Stomach smooth muscle (tissue), 2 donors: ENCODE data around the gene CAMKV.
"Not testable (repeated sequence)": the region's sequence is repeated elsewhere in the genome, so short reads cannot be mapped to it uniquely, and the experiment has no call there.

Experiments
- H3K27ac ChIP-seq: one replicate; pipeline ENCODE4 v1.7.0; 2013; ENCODE audit warnings: mild to moderate bottlenecking, low read length, inconsistent platforms
- H3K27me3 ChIP-seq, 2 donors: one replicate each; pipeline ENCODE4 v1.7.0; 2013; ENCODE audit warnings: low read length in 2 of 2; ENCODE audit not compliant: insufficient read depth in 2 of 2, control insufficient read depth in 1 of 2
- H3K36me3 ChIP-seq, 2 donors: one replicate each; pipeline ENCODE4 v1.7.0; 2013; ENCODE audit warnings: low read length in 2 of 2; ENCODE audit not compliant: control insufficient read depth in 2 of 2, insufficient read depth in 2 of 2
- H3K4me1 ChIP-seq: one replicate; pipeline ENCODE4 v1.7.0; 2013; ENCODE audit warnings: low read length; ENCODE audit not compliant: control insufficient read depth, insufficient read depth
- H3K4me3 ChIP-seq, 2 donors: one replicate each; pipeline ENCODE4 v1.7.0; 2013; ENCODE audit warnings: low read length in 2 of 2
- H3K9ac ChIP-seq, 2 donors: one replicate each; pipeline ENCODE4 v1.7.0; 2013; ENCODE audit warnings: low read length in 2 of 2, mild to moderate bottlenecking in 1 of 2
- H3K9me3 ChIP-seq, 2 donors: one replicate each; pipeline ENCODE4 v1.7.0; 2013; ENCODE audit warnings: low read length in 2 of 2; ENCODE audit not compliant: control insufficient read depth in 2 of 2
- donor health status: healthy.
- donor health status: Pancreatic carcinoma.

Gene CAMKV

GRCh38 chr3:49844464-49845183 lies 25.1 kb downstream of the CAMKV start:
- no peak overlapping the region for H3K27ac ChIP-seq
- H3K4me1 ChIP-seq, result peaks cover 5% of the 10 kb centered on the region
- H3K9ac ChIP-seq, result no peak overlapping the region
- H3K36me3 ChIP-seq, result no peaks in the 10 kb centered on the region
- H3K9me3 ChIP-seq, result no peaks in the 10 kb centered on the region
- no peak overlapping the region for H3K4me3 ChIP-seq
- no peaks in the 10 kb centered on the region for H3K27me3 ChIP-seq

GRCh38 chr3:49842843-49843517 lies 26.7 kb downstream of the CAMKV start:
- Histone ChIP-seq H3K27ac (no peak overlapping the region), H3K9me3 (no peaks in the 10 kb centered on the region), H3K27me3 (no peaks in the 10 kb centered on the region), H3K4me3 (no peak overlapping the region), H3K4me1 (peaks cover 11% of the 10 kb centered on the region), H3K36me3 (no peaks in the 10 kb centered on the region), H3K9ac (no peak overlapping the region)

- H3K27ac ChIP-seq, result no peak overlapping the region
- H3K27me3 ChIP-seq, result no peaks in the 10 kb centered on the region
- no peak overlapping the region for H3K9ac ChIP-seq
- H3K9me3 ChIP-seq, result no peaks in the 10 kb centered on the region
- peaks cover 11% of the 10 kb centered on the region for H3K4me1 ChIP-seq
- no peak overlapping the region for H3K4me3 ChIP-seq
- no peaks in the 10 kb centered on the region for H3K36me3 ChIP-seq
These were observed 27.9 kb downstream of the CAMKV start for GRCh38 chr3:49841806-49842205.

GRCh38 chr3:49841126-49841696 lies 28.5 kb downstream of the CAMKV start:
- H3K4me1 ChIP-seq, result peaks cover 11% of the 10 kb centered on the region
- no peak overlapping the region for H3K27ac ChIP-seq
- H3K27me3 ChIP-seq, result no peaks in the 10 kb centered on the region
- no peak overlapping the region for H3K4me3 ChIP-seq
- H3K36me3 ChIP-seq, result no peaks in the 10 kb centered on the region
- H3K9ac ChIP-seq, result no peak overlapping the region
- H3K9me3 ChIP-seq, result no peaks in the 10 kb centered on the region

- Histone ChIP-seq H3K27ac (no peak overlapping the region), H3K9me3 (no peaks in the 10 kb centered on the region), H3K27me3 (no peaks in the 10 kb centered on the region), H3K9ac (peak overlapping the region in 1 of 2 donors; percentile 36), H3K4me1 (peaks cover 11% of the 10 kb centered on the region), H3K4me3 (no peak overlapping the region), H3K36me3 (no peaks in the 10 kb centered on the region)
These were observed 29.3 kb downstream of the CAMKV start for GRCh38 chr3:49840388-49840787.

GRCh38 chr3:49839193-49839809 lies 30.4 kb downstream of the CAMKV start:
- peak overlapping the region in 1 of 2 donors; percentile 51 for H3K9ac ChIP-seq
- H3K4me3 ChIP-seq, result peak overlapping the region in 1 of 2 donors; percentile 40
- H3K36me3 ChIP-seq, result no peaks in the 10 kb centered on the region
- H3K4me1 ChIP-seq, result peaks cover 11% of the 10 kb centered on the region
- H3K27me3 ChIP-seq, result no peaks in the 10 kb centered on the region
- H3K27ac ChIP-seq, result peak overlapping the region; percentile 6
- no peaks in the 10 kb centered on the region for H3K9me3 ChIP-seq

- no peak overlapping the region for H3K27ac ChIP-seq
- H3K9ac ChIP-seq, result no peak overlapping the region
- H3K27me3 ChIP-seq, result no peaks in the 10 kb centered on the region
- peaks cover 0 to 4% of the 10 kb centered on the region in 2 donors for H3K36me3 ChIP-seq
- H3K4me1 ChIP-seq, result no peaks in the 10 kb centered on the region
- no peaks in the 10 kb centered on the region for H3K9me3 ChIP-seq
- H3K4me3 ChIP-seq, result no peak overlapping the region
These were observed 38.4 kb downstream of the CAMKV start for GRCh38 chr3:49831341-49831740.

- Histone ChIP-seq H3K27me3 (no peaks in the 10 kb centered on the region), H3K9me3 (no peaks in the 10 kb centered on the region), H3K4me1 (no peaks in the 10 kb centered on the region), H3K36me3 (peaks cover 0 to 2% of the 10 kb centered on the region in 2 donors), H3K9ac (no peak overlapping the region), H3K27ac (no peak overlapping the region), H3K4me3 (no peak overlapping the region)
These were observed 43.7 kb downstream of the CAMKV start for GRCh38 chr3:49826016-49826415.

- not testable (repeated sequence) for H3K4me1 ChIP-seq, H3K9ac ChIP-seq, H3K36me3 ChIP-seq, H3K27ac ChIP-seq, H3K9me3 ChIP-seq, H3K4me3 ChIP-seq, H3K27me3 ChIP-seq
These were observed 46.6 kb downstream of the CAMKV start for GRCh38 chr3:49823131-49823530.

- no peaks in the 10 kb centered on the region for H3K9me3 ChIP-seq
- peak within 1 kb of the TSS; percentile 55 for H3K27ac ChIP-seq
- H3K4me3 ChIP-seq, result peak within 1 kb of the TSS; percentile 86 to 94
- no peaks in the 10 kb centered on the region for H3K27me3 ChIP-seq
- H3K36me3 ChIP-seq, result peaks cover 18 to 32% of the 10 kb centered on the region in 2 donors
- peak within 1 kb of the TSS; percentile 78 to 83 for H3K9ac ChIP-seq
- H3K4me1 ChIP-seq, result peaks cover 18% of the 10 kb centered on the region
These were observed 56.1 kb downstream of the CAMKV start, which contains the start of gene UBA7 for GRCh38 chr3:49813497-49814174. UBA7 (minus strand) TSS chr3:49813953; CDS start chr3:49813787, 166 bp downstream.
